Stimulated activated naive CD4-positive, alpha-beta T cell (primary cell): Measurements from ENCODE around the gene TBK1.
"Not testable (repeated sequence)": the region's sequence is repeated elsewhere in the genome, so short reads cannot be mapped to it uniquely, and the experiment has no call there.

Source experiments
- DNase-seq, 6 experiments: peaks; one replicate each; lab custom pipeline; 2025; lab: John Stamatoyannopoulos, UW

Gene TBK1

GRCh38 chr12:64496839-64497400 is 45.0 kb downstream of the TBK1 start:
- DNase-seq, result no peak

DNA sequence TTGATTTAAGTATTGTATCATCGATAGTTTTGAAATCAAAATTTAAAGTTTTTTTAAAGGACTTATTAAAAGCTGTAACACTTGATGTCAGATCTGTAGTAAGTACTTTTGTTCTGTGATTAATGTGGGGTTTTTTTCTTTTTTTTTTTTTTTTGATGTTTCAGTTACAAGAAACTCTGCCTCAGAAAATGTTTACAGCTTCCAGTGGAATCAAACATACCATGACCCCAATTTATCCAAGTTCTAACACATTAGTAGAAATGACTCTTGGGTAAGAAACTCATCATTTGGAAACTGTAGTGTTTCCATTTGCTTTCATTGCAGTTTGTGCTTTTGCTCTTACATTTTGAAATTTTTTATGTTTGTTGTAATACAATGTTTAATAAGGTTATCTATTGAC is 45.6 kb downstream of the TBK1 start:
- no peak for DNase-seq

DNA sequence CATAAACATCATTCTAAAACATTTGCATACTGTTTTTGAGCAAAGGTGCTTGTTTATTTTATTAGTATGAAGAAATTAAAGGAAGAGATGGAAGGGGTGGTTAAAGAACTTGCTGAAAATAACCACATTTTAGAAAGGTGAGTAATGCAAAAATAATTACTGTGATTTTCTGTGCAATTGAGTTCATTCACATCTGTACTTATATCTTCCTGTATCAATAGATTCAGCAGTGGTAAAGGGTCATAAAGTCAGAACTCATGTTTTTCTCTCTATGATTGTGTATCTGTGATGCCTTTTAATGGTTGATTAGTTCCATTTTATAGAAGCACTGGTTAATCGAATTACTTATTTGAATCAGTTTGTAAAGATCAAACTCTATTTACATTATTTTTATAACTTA is 46.0 kb downstream of the TBK1 start:
- no peak for DNase-seq

GRCh38 chr12:64500394-64500793 is 48.5 kb downstream of the TBK1 start:
- DNase-seq, result no peak

- no peak for DNase-seq
Observed at GRCh38 chr12:64501486-64501885, 49.6 kb downstream of the TBK1 start.

DNA sequence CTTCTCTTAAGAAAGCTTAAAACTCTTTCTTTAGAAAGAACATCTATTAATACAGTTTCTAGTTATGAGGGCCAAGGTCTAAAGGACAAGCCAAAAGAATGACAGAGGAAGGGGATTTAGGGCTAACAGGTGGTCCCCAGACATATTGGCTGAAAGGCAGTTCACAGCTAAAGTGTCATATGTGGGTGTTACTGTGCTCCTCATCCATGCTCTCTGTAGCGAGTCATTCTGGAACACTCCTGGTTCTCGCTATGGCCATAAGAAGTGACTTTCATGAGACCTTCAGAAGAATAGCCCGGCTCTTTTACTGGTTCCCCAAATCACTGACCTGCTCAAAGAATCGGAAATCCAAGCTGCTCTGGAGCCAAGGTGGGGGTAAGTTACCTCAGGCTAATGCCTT is 55.0 kb downstream of the TBK1 start:
- DNase-seq, result no peak

- DNase-seq, result no peak
Observed at GRCh38 chr12:64510667-64511066, 58.7 kb downstream of the TBK1 start.

- no peak for DNase-seq
Observed at GRCh38 chr12:64518396-64518795, 66.5 kb downstream of the TBK1 start.

DNA sequence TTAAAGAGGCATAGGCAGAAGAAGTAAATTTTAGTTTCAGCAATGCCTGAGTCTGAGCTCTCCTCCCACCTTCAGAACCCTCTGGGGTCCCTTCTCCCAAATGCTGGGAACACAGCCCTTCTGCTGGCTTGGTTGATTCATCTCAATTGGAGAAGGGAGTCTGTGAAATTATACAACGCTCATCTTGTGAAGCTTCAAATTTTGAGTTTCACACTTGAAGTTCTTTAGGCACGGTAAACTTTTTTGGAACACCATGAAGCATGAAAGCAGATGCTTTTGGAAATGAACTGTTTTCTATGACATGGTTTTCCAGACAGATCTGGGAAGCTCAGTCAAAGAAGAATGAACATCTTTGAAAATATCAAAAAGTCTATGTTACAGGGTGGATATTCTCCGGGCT is 69.9 kb downstream of the TBK1 start:
- no peak for DNase-seq

- DNase-seq, result no peak
Observed at GRCh38 chr12:64522316-64522715, 70.4 kb downstream of the TBK1 start.

DNA sequence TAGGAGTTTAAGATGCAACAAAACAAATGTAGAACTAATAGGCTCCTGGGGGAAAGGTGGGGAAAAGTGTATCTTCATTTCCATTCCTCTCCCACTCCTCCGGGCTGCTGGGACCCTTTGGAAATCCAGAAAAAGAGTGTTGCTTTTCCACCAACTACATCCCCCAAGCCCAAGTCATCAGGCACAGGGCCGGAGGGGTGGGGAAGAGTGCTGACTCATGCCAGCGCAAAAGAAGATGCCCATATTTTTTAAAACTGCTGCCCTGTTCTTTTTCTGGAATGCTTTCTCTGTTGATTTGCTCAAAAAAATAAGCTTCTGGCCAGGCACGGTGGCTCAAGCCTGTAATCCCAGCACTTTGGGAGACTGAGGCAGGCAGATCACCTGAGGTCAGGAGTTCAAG is 70.9 kb downstream of the TBK1 start:
- no peak for DNase-seq

GRCh38 chr12:64523565-64524444 is 71.9 kb downstream of the TBK1 start:
- not testable (repeated sequence) for DNase-seq

DNA sequence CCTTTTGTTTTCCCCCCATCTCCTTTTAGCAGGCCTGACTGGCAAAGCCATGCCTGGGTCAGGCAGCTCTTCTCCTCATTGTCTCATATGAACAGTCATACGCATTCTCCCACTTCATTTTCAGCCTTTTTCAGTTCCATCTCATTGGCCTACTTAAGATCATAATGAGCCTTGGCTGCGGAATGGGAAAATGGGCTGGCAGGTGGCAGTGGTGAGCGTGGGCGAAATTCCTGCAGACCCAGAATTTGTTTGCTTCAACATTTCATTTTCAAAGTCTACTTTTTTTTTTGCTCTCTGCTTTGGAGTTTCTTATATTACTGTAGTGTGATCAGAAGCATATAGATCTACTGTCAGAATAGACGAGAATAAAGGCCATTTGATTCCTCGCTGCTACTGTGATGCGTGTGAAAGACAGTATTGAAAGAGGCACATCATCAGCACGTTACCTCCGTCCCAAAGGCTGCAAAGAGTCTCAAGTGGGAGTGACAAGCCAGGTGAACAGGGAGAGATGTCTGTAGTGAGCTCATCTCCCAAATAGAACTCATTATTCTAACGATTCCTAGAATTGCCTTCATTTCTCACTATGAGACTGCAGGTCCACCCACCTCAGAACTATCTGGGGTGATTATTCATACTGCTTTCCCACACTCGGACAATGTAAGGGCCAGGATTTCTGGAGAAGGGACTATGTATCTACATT is 73.7 kb downstream of the TBK1 start:
- DNase-seq, result no peak

DNA sequence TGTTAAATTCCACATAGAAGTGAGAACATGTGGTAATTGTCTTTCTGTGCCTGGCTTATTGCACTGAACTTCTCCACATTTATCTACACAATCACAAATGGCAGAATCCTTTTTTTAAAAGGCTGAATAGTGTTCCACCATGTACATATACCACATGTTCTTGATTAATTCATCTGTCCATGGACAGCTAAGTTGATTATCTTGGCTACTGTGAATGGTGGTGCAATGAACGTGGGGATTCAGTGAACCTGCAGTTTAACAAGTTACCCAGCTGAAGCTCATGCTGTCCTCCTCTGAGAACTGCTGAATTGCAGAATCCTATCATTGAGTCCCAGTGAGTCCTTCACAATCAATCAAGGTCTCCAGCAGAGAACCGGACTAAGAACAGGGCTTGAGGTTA is 74.9 kb downstream of the TBK1 start:
- no peak for DNase-seq

GRCh38 chr12:64528616-64529015 is 76.7 kb downstream of the TBK1 start:
- no peak for DNase-seq

DNA sequence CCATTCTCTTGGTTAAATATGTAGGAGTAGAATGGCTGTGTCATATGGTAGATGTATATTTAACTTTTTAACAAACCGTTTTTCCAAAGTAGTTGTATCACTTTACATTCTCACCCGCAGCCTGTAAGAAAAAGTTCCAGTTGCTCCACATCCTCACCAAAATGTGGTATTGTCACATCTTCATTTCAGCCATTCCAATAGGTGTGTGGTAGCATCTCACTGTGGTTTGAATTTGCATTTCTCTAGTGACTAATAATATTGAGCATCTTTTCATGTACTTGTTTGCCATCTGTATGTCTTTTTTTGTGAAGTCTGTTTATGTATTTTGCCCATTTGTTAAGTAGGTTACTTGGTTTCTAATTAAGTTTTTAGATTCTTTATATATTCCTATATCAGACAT is 78.6 kb downstream of the TBK1 start:
- DNase-seq, result no peak

- DNase-seq, result no peak
Observed at GRCh38 chr12:64531665-64532334, 79.9 kb downstream of the TBK1 start.

- no peak for DNase-seq
Observed at GRCh38 chr12:64532734-64533351, 80.9 kb downstream of the TBK1 start.

DNA sequence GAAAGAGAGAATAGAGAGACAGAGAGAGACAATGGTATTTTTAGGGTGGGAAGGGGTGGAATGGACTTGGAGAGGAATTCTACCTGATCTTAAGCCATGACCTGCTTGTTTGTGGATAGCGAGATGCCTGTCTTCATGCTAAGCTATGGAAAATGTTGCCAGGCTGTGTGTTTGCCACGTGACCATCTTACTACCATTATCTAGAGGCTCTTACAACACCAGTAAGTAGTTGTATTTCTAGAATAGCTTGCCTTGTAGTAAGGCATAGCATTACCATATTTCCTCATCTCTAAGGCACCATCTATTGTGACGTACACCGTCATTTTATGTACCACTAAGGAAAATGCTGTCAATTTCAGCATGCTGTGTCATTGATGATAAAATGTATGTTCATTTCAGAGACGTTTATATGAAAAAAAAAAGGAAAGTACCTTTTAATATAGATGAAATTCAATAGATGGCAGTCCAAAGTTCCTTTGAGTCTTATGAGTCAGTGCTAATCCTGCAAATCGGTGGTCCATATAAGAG is 82.8 kb downstream of the TBK1 start:
- DNase-seq, result no peak

- DNase-seq, result no peak
Observed at GRCh38 chr12:64538121-64538520, 86.2 kb downstream of the TBK1 start.

- not testable (repeated sequence) for DNase-seq
Observed at GRCh38 chr12:64542409-64543047, 90.6 kb downstream of the TBK1 start.
